K562 (cell line): Measurements from ENCODE around the gene CEND1. TPM values are rescaled to one million over a fixed set of nuclear protein-coding genes. Genes with fewer than 3 reads are reported as not detected.

Experiments
- ATAC-seq: fragments of 200-7000 bp; cut with Tn5 transposase; 3 replicates; pipeline ENCODE4 v1.9.1; 2020; ENCODE audit warnings: moderate library complexity
- BruUV-seq: library from RNA; stranded (reverse); fragments of 400-500 nt; replicated peaks from 2 replicates; lab custom pipeline; 2021; lab: Mats Ljungman, UMichigan
- CTCF ChIA-PET: fragments of 300-600 bp; formaldehyde crosslinking; extraction: SDS; loops from one replicate; lab custom pipeline; 2021; ENCODE audit warnings: low intra/inter-chr PET ratio; lab: Yijun Ruan, JAX
- POLR2A ChIA-PET: fragments of 300-600, 350-650 bp; sonication (Branson Sonifier 250); formaldehyde crosslinking; extraction: SDS; loops from one replicate; lab custom pipeline; 2021; ENCODE audit warnings: antibody characterized with exemption, inconsistent platforms; lab: Yijun Ruan, JAX
- DNase-seq, 4 experiments: peaks; one replicate each; pipeline versions ENCODE4 v3.0.0 to v3.0.0-alpha.2; 2011 to 2018; ENCODE audit warnings: low spot score in 3 of 4, mixed read lengths in 3 of 4; ENCODE audit errors: extremely low read depth in 1 of 4
- FAIRE-seq: peaks from 2 replicates; lab custom pipeline; 2011; peaks lifted over from hg19 to GRCh38; lab: Jason Lieb, UNC
- H2AFZ ChIP-seq: 2 replicates; pipeline ENCODE4 v1.6.0; 2011; ENCODE audit warnings: low read depth, low read length, control low read depth, inconsistent platforms
- H3K27ac ChIP-seq: fragments of 200-600 bp; 3 replicates; pipeline ENCODE4 v1.8.0; 2011; ENCODE audit warnings: low read depth, mild to moderate bottlenecking, control low read depth, inconsistent platforms, low read length, moderate library complexity, mixed read lengths; ENCODE audit errors: extremely low read depth
- H3K27me3 ChIP-seq, 2 experiments: fragments of 300-600 bp in 1 of 2; 2 replicates in 1 of 2; 3 replicates in 1 of 2; pipeline versions ENCODE4 v1.6.0 to v1.8.0; 2011; ENCODE audit warnings: inconsistent platforms in 2 of 2, low read length in 2 of 2, mild to moderate bottlenecking in 1 of 2, mixed read lengths in 1 of 2, moderate library complexity in 1 of 2; ENCODE audit not compliant: control insufficient read depth in 2 of 2, insufficient read depth in 2 of 2
- H3K36me3 ChIP-seq: fragments of 300-600 bp; 3 replicates; pipeline ENCODE4 v1.8.0; 2011; ENCODE audit warnings: mild to moderate bottlenecking, low read length, inconsistent platforms; ENCODE audit not compliant: control insufficient read depth, insufficient read depth
- H3K4me1 ChIP-seq, 2 experiments: fragments of 200-600 bp in 1 of 2; replicated peaks in 1 of 2; 2 replicates in 1 of 2; 3 replicates in 1 of 2; pipeline versions ENCODE4 v1.5.1 to v1.8.0; 2011; ENCODE audit warnings: inconsistent platforms in 2 of 2, low read length in 2 of 2, mild to moderate bottlenecking in 1 of 2, mixed read lengths in 1 of 2, moderate library complexity in 1 of 2; ENCODE audit not compliant: control insufficient read depth in 2 of 2, insufficient read depth in 2 of 2
- H3K4me2 ChIP-seq: 2 replicates; pipeline ENCODE4 v1.6.1; 2011; ENCODE audit warnings: low read length, control low read depth, inconsistent platforms, mixed read lengths; ENCODE audit not compliant: insufficient read depth
- H3K4me3 ChIP-seq: fragments of 200-600 bp; sonication (generic), shearing (Covaris generic); 2 replicates; pipeline ENCODE4 v1.5.1; 2016; ENCODE audit warnings: control low read depth, inconsistent platforms
- H3K79me2 ChIP-seq: fragments of 200-600 bp; 3 replicates; pipeline ENCODE4 v1.8.0; 2011; ENCODE audit warnings: low read length, inconsistent platforms; ENCODE audit not compliant: control insufficient read depth, insufficient read depth
- H3K9ac ChIP-seq, 2 experiments: 2 replicates each; pipeline versions ENCODE4 v1.6.0 to v1.6.1; 2011; ENCODE audit warnings: low read depth in 2 of 2, low read length in 2 of 2, control low read depth in 1 of 2, inconsistent platforms in 1 of 2, mild to moderate bottlenecking in 1 of 2, mixed read lengths in 1 of 2; ENCODE audit not compliant: insufficient read depth in 1 of 2
- H3K9me1 ChIP-seq: one replicate; pipeline ENCODE4 v1.6.0; 2011; ENCODE audit warnings: inconsistent platforms, mild to moderate bottlenecking, low read length, moderate library complexity; ENCODE audit not compliant: control insufficient read depth, insufficient read depth
- H3K9me3 ChIP-seq: replicated peaks from 2 replicates; pipeline ENCODE4 v1.5.1; 2011; ENCODE audit warnings: low read depth, low read length, inconsistent platforms; ENCODE audit not compliant: control insufficient read depth, insufficient read depth
- H4K20me1 ChIP-seq: replicated peaks from 2 replicates; pipeline ENCODE4 v1.6.1; 2011; ENCODE audit warnings: low read length, inconsistent platforms, mixed read lengths; ENCODE audit not compliant: control insufficient read depth, insufficient read depth
- PML ChIP-seq: IDR thresholded peaks from 2 replicates; pipeline ENCODE4 v1.6.1; 2012; ENCODE audit warnings: low read length, inconsistent platforms
- POLR2A ChIP-seq: fragments of 450-650 bp; conservative IDR thresholded peaks from 2 replicates; pipeline ENCODE4 v1.6.1; 2016
- POLR2G ChIP-seq: fragments of 200-400 bp; formaldehyde crosslinking; IDR thresholded peaks from 2 replicates; pipeline ENCODE4 v1.6.1; 2017; ENCODE audit warnings: low read depth, mild to moderate bottlenecking, antibody characterized with exemption, low read length, moderate library complexity
- RBFOX2 ChIP-seq: fragments of 200-400 bp; formaldehyde crosslinking; IDR thresholded peaks from 2 replicates; pipeline ENCODE4 v1.6.1; 2017; ENCODE audit warnings: low read depth, mild to moderate bottlenecking, low read length, moderate library complexity
- WGBS: fragments of 100-300 bp; shearing (Covaris generic); methylation state at CpG from one replicate; pipeline ENCODE4 v1.1.6; 2016; ENCODE audit warnings: low coverage, mixed read lengths; ENCODE audit not compliant: insufficient coverage; ENCODE audit errors: missing lambda C conversion rate; 5-methylcytosine and 5-hydroxymethylcytosine counted together
- in situ Hi-C: fragments of 300-500 bp; cut with MboI; formaldehyde crosslinking; loops from 4 replicates; pipeline ENCODE4 v1.15.0; 2018; ENCODE audit warnings: inconsistent platforms, mixed read lengths
- intact Hi-C: fragments of 100-400 bp; cut with micrococcal nuclease; formaldehyde crosslinking; loops from 2 replicates; pipeline ENCODE4 v1.14.2; 2022
- polyA plus RNA-seq, 8 experiments: library from polyadenylated mRNA; depleted of rRNA in 4 of 8; stranded (reverse) in 5 of 8; unstranded in 3 of 8; fragments of >200 nt; fragmentation: Nextera tagmentation in 2 of 8; fragmentation: Illumina TruSeq in 1 of 8; extraction: Ambion mirVana in 2 of 8; extraction: Trizol in 1 of 8; gene quantifications; 2 replicates each; pipeline versions ENCODE4 v1.2.1 to v1.2.3, GENCODE V29; 2011 to 2014; ENCODE audit warnings: inconsistent platforms in 1 of 8, missing spikeins in 1 of 8
- total RNA-seq, 7 experiments: library from RNA; depleted of rRNA in 6 of 7; stranded (reverse); fragments of >200 nt in 6 of 7; fragmentation: Illumina TruSeq in 2 of 7; extraction: Trizol in 2 of 7; gene quantifications; 2 replicates each; pipeline versions ENCODE4 v1.2.1 to v1.2.3, GENCODE V29; 2011 to 2021; ENCODE audit warnings: low replicate concordance in 1 of 7
- TF ChIP-seq, protein P1 (sequence below): fragments of 250-450 bp; sonication (Bioruptor Pico); IDR thresholded peaks from 2 replicates; pipeline ENCODE4 v1.8.0; 2021; ENCODE audit warnings: mild to moderate bottlenecking, moderate library complexity

Gene CEND1
- total and polyA plus RNA-seq, 9 of the 15 experiments (the other 6 are each of a cell fraction or from before 2014, with no cell fraction given) = 0.13 to 0.18 (median 0.16) TPM; not detected in 6

DNA sequence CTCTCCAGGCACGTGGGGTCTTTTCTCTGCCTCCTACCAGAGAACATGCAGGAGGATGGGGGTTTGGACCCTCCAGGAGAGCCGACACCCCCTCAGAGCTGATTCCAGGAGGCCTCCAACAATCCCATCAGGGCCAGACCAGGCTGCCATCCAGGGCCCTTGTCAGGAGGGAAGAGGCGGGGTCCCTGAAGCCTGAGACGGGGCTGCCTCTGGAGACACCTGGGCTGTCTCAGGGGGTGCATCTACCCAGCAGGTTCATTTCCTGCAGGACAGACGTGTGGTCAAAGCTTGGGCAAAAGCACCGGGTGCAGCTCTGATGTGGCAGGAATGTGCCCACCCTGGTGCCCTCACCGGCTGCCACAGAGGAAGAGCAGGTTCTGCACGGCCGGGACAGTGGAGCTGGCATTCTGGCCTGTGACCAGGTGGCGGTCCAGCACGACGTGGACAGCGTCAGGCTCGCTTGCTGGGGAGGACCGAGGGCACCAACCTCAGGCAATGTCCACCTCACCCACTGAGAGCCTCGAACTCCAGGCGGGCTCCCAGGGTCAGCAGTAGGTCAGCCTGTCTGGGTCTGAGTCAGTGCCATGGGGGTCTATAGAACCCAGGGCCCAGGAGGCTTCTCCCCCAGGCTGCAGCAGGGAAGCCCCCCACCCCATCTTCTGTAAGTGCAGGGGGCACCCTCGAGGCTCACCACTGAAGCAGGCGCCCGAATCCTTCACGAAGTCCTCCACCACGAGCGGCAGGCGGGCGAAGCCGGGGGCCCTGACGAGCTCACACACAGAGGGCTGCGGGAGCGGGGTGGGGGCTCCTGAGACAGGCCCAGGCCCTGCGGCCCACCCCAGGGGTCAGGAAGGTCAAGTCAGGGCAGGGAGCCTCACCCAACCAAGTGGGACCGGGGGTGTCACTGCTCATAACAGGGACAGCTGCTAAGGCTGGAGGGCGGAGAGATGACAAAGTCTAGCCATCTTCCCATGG is 19.0 kb downstream of the CEND1 start:
- peaks cover 6% of the 10 kb centered on the region for H3K9me1 ChIP-seq
- H3K9ac ChIP-seq = no peak overlapping the region; a peak in 1 of 4 replicates
- peaks cover 9 to 67% of the 10 kb centered on the region in 2 experiments; a peak in 3 of 5 replicates for H3K4me1 ChIP-seq
- TF ChIP-seq POLR2G (peak; percentile 60), PML (0 out of 2 replicates have a peak, but pooled peaks have one; percentile 21), RBFOX2 (peak; percentile 34; the same call in 1 of the 2 replicates), POLR2A (peak; percentile 2; the same call in 1 of the 2 replicates)
- TF ChIP-seq, protein P1, sequence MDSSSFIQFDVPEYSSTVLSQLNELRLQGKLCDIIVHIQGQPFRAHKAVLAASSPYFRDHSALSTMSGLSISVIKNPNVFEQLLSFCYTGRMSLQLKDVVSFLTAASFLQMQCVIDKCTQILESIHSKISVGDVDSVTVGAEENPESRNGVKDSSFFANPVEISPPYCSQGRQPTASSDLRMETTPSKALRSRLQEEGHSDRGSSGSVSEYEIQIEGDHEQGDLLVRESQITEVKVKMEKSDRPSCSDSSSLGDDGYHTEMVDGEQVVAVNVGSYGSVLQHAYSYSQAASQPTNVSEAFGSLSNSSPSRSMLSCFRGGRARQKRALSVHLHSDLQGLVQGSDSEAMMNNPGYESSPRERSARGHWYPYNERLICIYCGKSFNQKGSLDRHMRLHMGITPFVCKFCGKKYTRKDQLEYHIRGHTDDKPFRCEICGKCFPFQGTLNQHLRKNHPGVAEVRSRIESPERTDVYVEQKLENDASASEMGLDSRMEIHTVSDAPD = no peak
- TF ChIP-seq, all 486 proteins: peak for 4
- H3K4me3 ChIP-seq = no peak overlapping the region
- intact Hi-C loops = no loop called here
- no peaks in the 10 kb centered on the region for H3K9me3 ChIP-seq
- POLR2A ChIA-PET = interaction anchor here (0.5 to 1.4 kb wide), 5 partner anchors 9 to 478 kb away, joined by 3 to 14 read pairs (median 3); no protein-coding TSS in a partner anchor
- H3K79me2 ChIP-seq = peaks cover 51% of the 10 kb centered on the region
- H4K20me1 ChIP-seq = peaks cover 24% of the 10 kb centered on the region
- H3K36me3 ChIP-seq = peaks cover 79% of the 10 kb centered on the region
- no peak overlapping the region for H2AFZ ChIP-seq
- ATAC-seq (no peak), FAIRE-seq (no peak), DNase-seq (no peak)
- no peak overlapping the region for H3K27ac ChIP-seq
- H3K27me3 ChIP-seq = no peaks in the 10 kb centered on the region
- in situ Hi-C loops = no loop called here
- no TSS peak for BruUV-seq
- CTCF ChIA-PET = no interaction called here
- H3K4me2 ChIP-seq = no peak overlapping the region
- 96% methylated on average over 29 of the region's 32 CpGs for WGBS
